Right forelimb (tissue), 1 donor: Measurements from ENCODE around the gene CXCL1.

ENCODE experiments used
- DNase-seq: peaks from one replicate; pipeline ENCODE4 v3.0.0-alpha.2; 2018

CXCL1 gene

GRCh38 chr4:73852771-73853170, 16.4 kb upstream of the CXCL1 start:
- DNase-seq = no peak

GRCh38 chr4:73853246-73853704, 15.9 kb upstream of the CXCL1 start, which contains the start of gene PF4V1:
TSS of gene PF4V1 (plus strand) at chr4:73853296. CDS start at chr4:73853363, 67 bp downstream.
- peak; percentile 56 for DNase-seq

GRCh38 chr4:73853718-73854473, 15.3 kb upstream of the CXCL1 start:
- DNase-seq = no peak

- DNase-seq = no peak
Measured at GRCh38 chr4:73855406-73855805, 13.8 kb upstream of the CXCL1 start.

- no peak for DNase-seq
Measured at GRCh38 chr4:73856518-73856917, 12.7 kb upstream of the CXCL1 start.

GRCh38 chr4:73859614-73860088, 9.5 kb upstream of the CXCL1 start:
- no peak for DNase-seq

GRCh38 chr4:73860181-73860580, 9.0 kb upstream of the CXCL1 start:
- no peak for DNase-seq

- DNase-seq = no peak
Measured at GRCh38 chr4:73860917-73861316, 8.3 kb upstream of the CXCL1 start.

GRCh38 chr4:73862322-73862721, 6.9 kb upstream of the CXCL1 start:
- no peak for DNase-seq

GRCh38 chr4:73864365-73864764, 4.8 kb upstream of the CXCL1 start:
- DNase-seq = no peak

GRCh38 chr4:73864961-73865360, 4.2 kb upstream of the CXCL1 start:
- DNase-seq = no peak

- DNase-seq = no peak
Measured at GRCh38 chr4:73865431-73866096, 3.6 kb upstream of the CXCL1 start.

- DNase-seq = no peak
Measured at GRCh38 chr4:73866246-73866645, 2.9 kb upstream of the CXCL1 start.

GRCh38 chr4:73867783-73868182, 1.4 kb upstream of the CXCL1 start:
- DNase-seq = no peak

GRCh38 chr4:73868206-73869129, 725 bp upstream of the CXCL1 start:
- DNase-seq = no peak

- DNase-seq = no peak
Measured at GRCh38 chr4:73870260-73870659, 1.1 kb downstream of the CXCL1 start.

- DNase-seq = no peak
Measured at GRCh38 chr4:73870768-73871167, 1.6 kb downstream of the CXCL1 start.

GRCh38 chr4:73871511-73872310, 2.5 kb downstream of the CXCL1 start:
- no peak for DNase-seq

- no peak for DNase-seq
Measured at GRCh38 chr4:73872316-73873108, 3.3 kb downstream of the CXCL1 start.

GRCh38 chr4:73874386-73874785, 5.2 kb downstream of the CXCL1 start:
- no peak for DNase-seq

- DNase-seq = no peak
Measured at GRCh38 chr4:73875401-73875800, 6.2 kb downstream of the CXCL1 start.
